Measurements from ENCODE around the gene GIPC2. TPM values are rescaled to one million over a fixed set of nuclear protein-coding genes. Genes with fewer than 3 reads are reported as not detected.
"Not testable (repeated sequence)": the region's sequence is repeated elsewhere in the genome, so short reads cannot be mapped to it uniquely, and the experiment has no call there.

The GIPC2 gene
- total RNA-seq, 1 donor from 2014 or later = 4.0 TPM

GRCh38 chr1:78055565-78056132, 9.9 kb downstream of the GIPC2 start:
- no peak for DNase-seq (ENCODE audit: low spot score)
- intact Hi-C loops (cut with DNase I) = no loop called here

- no peak for DNase-seq (ENCODE audit: low spot score)
- intact Hi-C loops (cut with DNase I) = no loop called here
Measured at GRCh38 chr1:78058670-78059069, 12.9 kb downstream of the GIPC2 start.

- intact Hi-C loops (cut with DNase I) = no loop called here
- DNase-seq (ENCODE audit: low spot score) = no peak
Measured at GRCh38 chr1:78060857-78061563, 15.2 kb downstream of the GIPC2 start.

GRCh38 chr1:78061825-78062523, 16.2 kb downstream of the GIPC2 start:
- intact Hi-C loops (cut with DNase I) = no loop called here
- no peak for DNase-seq (ENCODE audit: low spot score)

- DNase-seq (ENCODE audit: low spot score); intact Hi-C loops (cut with DNase I): not testable (repeated sequence)
Measured at GRCh38 chr1:78064886-78065285, 19.1 kb downstream of the GIPC2 start.

GRCh38 chr1:78068681-78069283, 23.0 kb downstream of the GIPC2 start:
- DNase-seq (ENCODE audit: low spot score) = no peak
- intact Hi-C loops (cut with DNase I) = no loop called here

GRCh38 chr1:78069784-78070183, 24.0 kb downstream of the GIPC2 start:
- intact Hi-C loops (cut with DNase I) = no loop called here
- DNase-seq (ENCODE audit: low spot score) = no peak

- intact Hi-C loops (cut with DNase I) = no loop called here
Measured at GRCh38 chr1:78070210-78070609, 24.4 kb downstream of the GIPC2 start.

GRCh38 chr1:78070758-78071157, 25.0 kb downstream of the GIPC2 start:
- no peak for DNase-seq (ENCODE audit: low spot score)
- intact Hi-C loops (cut with DNase I) = no loop called here

More at GRCh38 chr1:78070210-78070609, 24.4 kb downstream of the GIPC2 start:
- no peak for DNase-seq (ENCODE audit: low spot score)

- DNase-seq (ENCODE audit: low spot score) = no peak
- intact Hi-C loops (cut with DNase I) = no loop called here
Measured at GRCh38 chr1:78071696-78072095, 25.9 kb downstream of the GIPC2 start.

- intact Hi-C loops (cut with DNase I) = no loop called here
- no peak for DNase-seq (ENCODE audit: low spot score)
Measured at GRCh38 chr1:78072216-78072615, 26.4 kb downstream of the GIPC2 start.

GRCh38 chr1:78073441-78073840, 27.7 kb downstream of the GIPC2 start:
- intact Hi-C loops (cut with DNase I) = no loop called here
- DNase-seq (ENCODE audit: low spot score) = no peak

- intact Hi-C loops (cut with DNase I) = no loop called here
- DNase-seq (ENCODE audit: low spot score) = no peak
Measured at GRCh38 chr1:78075621-78076020, 29.9 kb downstream of the GIPC2 start.

- DNase-seq (ENCODE audit: low spot score) = no peak
Measured at GRCh38 chr1:78078358-78078757, 32.6 kb downstream of the GIPC2 start.

GRCh38 chr1:78079580-78079979, 33.8 kb downstream of the GIPC2 start:
- intact Hi-C loops (cut with DNase I) = no loop called here
- DNase-seq (ENCODE audit: low spot score) = no peak

More at GRCh38 chr1:78078358-78078757, 32.6 kb downstream of the GIPC2 start:
- intact Hi-C loops (cut with DNase I) = no loop called here

- intact Hi-C loops (cut with DNase I) = no loop called here
- DNase-seq (ENCODE audit: low spot score) = no peak
Measured at GRCh38 chr1:78080767-78081166, 35.0 kb downstream of the GIPC2 start.

- DNase-seq (ENCODE audit: low spot score) = no peak
Measured at GRCh38 chr1:78081980-78082860, 36.5 kb downstream of the GIPC2 start.

GRCh38 chr1:78084639-78085038, 38.9 kb downstream of the GIPC2 start:
- intact Hi-C loops (cut with DNase I); DNase-seq (ENCODE audit: low spot score): not testable (repeated sequence)

More at GRCh38 chr1:78081980-78082860, 36.5 kb downstream of the GIPC2 start:
- intact Hi-C loops (cut with DNase I) = loop anchor here (2.0 kb wide), 2 partner anchors 19 to 77 kb away; partner anchors contain the start of gene DNAJB4

GRCh38 chr1:78086697-78087096, 40.9 kb downstream of the GIPC2 start:
- DNase-seq (ENCODE audit: low spot score) = no peak
- intact Hi-C loops (cut with DNase I) = no loop called here

All from cardiac septum (tissue), 1 donor.